Myocyte (in vitro differentiated cells): ENCODE measurements around the gene TRAP1. TPM values are rescaled to one million over a fixed set of nuclear protein-coding genes. Genes with fewer than 3 reads are reported as not detected.

ENCODE experiments used
- DNase-seq: peaks from one replicate; pipeline ENCODE4 v3.0.0-alpha.2; 2012; ENCODE audit warnings: low read depth
- total RNA-seq: library from RNA; depleted of rRNA; stranded (reverse); fragments of >200 nt; gene quantifications from 2 replicates; pipeline ENCODE4 v1.2.3, GENCODE V29; 2014

TRAP1 gene
- total RNA-seq, 1 donor from 2014 or later: 91.0 TPM

DNA sequence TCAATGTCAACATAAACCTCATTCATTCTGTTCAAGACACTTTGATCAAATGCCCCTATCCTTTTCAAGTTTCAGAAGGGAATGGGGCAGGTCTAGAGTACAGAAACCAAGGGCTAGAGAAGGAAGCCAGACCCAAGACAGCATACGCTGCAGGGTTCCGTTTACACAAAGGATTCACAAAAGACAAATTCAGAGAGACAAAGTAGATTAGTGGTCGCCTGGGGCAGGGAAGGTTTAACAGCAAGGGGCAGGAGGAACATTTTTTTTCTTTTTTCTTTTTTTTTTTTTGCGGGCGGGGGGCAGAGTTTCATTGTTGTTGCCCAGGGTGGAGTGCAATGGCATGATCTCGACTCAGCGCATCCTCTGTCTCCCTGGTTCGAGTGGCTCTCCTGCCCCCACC, 19.9 kb upstream of the TRAP1 start:
- DNase-seq: no peak

DNA sequence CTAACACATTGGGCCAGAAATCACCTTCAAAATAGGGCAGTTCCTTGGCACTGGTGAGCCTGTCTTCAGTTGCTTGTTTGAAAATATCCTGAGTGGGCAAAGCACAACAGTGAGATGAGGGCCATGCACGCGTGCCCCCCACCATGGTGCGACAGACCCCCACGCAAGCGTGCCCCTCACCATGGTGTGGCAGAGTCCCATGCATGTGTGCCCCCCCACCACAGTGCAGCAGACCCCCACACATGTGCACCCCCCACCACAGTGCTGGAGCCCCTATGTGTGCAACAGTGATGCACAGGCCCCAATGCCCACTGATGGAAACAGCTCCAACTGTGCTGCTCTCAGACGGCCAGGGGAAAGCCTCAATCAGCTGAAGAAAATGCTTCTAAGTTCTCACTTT, 18.8 kb upstream of the TRAP1 start:
- no peak for DNase-seq

DNA sequence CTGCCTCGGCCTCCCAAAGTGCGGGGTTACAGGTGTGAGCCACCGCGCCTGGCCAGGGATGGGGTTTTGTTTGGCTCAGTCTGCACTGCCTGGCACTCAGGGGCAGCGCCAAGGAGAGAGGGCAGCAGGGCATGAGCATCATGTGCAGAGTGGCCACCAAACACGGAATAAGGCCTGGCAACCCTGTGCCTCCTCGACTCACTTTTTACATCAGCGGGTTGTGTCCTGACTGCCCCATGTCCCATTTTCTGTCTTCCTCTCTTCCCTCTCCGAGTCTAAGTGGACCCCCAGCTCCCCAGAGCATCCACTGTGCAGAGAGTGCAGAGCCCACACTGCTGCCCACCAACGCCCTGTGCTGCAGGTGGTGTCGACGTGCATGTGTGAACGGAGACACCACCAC, 18.2 kb upstream of the TRAP1 start:
- no peak for DNase-seq

DNA sequence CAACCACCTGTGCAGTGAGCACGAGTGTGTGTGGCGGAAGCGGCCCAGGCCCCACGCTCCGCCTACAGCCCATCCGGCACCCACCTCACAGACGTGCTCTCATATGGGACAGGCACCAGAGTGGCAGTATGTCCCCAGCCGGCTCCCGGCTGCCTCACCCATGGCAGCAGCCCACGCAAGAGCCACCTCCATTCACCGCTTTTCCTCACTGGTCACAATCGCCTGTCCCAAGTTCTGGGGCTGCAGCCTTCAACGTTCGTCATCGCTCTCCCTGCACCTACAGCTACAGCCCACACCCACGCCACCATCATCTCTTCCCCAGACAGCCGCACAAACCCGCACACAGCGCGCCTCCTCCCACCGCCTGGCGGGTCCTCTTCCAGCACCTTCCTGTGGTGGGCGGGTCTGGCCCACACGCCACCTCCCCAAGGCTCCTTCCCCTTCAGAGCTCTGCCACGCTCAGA, 17.5 kb upstream of the TRAP1 start:
- no peak for DNase-seq

DNA sequence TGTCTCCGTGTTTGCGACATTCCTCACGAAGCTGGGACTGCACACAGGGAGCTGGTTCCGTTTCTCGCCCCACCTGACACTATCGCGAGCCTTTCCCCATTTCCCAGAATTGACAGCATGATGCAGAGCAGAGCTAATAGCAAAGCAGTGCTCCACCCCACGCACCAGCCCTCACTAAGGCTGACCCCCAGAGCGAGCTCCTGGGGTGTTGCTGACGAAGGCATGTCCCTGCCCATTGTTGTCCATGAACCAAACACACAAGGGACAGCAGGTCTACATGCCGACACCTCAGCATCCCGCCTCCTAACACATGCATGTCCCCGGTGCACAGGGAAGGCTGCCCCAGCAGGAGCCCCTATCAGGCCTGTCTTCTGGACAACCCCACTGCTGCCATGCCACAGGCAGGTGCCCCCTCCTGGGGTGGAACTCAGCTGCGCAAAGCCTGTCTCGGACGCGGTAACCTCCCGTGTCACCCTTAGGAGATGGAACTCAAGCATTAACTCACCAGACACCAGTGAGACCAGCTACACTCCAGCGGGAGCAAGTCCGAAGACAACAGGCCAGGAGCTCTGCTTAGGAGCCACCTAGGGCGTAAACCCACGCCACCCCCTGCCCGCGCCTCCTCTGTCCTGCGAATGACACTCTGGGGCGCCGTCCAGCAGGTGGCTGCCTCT, 16.9 kb upstream of the TRAP1 start:
- no peak for DNase-seq

DNA sequence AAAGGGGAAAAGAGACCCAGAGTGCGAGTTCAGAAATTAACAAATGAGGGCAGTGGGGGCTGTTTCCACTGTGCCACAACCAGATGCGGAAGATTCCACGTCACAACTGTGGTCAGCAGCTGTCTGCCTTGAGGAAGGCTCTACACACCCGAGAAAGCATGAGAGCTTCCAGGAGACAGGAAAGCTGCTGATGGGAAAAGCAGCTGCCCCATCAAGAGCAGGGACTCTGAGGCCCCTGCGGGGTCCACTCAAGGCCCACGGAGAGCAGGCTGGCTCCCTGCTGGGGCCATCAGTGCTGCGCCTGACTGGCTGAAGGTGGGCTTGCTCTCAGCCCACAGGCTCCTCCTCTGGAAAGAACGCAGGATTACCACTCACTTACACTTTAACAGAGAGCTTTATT, 14.8 kb upstream of the TRAP1 start:
- DNase-seq: no peak

DNA sequence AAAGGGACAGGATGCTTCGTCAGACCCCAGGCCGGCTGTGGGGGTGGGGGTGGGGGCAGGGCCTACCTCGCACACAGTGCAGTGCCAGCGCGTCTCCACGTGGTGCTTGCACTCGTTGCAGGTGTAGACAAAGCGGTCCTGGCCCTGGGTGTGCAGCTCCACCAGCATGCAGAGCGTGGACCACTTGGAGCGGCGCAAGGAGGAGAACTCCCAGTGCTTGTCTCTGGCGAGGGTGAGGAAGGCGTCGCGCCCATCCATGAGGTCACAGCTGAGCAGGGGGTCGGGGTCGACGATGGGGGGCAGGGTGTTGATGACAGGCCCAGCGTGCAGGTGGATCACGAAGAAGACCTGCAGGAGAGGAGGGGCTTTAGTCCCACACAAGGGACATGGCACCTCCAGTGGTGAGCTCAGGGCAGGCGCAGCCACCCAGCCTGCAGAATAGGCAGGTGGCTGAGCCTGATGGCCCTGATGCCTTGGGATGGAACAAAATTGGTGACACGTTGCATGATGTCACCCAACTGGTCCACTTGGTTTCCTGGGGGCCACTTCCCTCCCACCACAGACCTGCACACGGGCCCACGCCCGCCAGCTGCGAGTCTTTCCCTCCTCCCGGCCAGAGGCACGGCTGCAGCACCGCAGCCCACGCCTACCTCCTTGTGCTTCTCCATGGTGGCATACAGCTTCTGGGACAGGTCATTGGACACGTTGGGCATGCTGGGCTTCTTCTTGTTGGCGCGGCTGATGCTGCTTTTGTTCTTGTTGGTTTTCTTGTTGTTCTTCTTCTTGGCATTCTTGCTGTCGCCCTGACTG, 14.0 kb upstream of the TRAP1 start:
- DNase-seq: no peak

DNA sequence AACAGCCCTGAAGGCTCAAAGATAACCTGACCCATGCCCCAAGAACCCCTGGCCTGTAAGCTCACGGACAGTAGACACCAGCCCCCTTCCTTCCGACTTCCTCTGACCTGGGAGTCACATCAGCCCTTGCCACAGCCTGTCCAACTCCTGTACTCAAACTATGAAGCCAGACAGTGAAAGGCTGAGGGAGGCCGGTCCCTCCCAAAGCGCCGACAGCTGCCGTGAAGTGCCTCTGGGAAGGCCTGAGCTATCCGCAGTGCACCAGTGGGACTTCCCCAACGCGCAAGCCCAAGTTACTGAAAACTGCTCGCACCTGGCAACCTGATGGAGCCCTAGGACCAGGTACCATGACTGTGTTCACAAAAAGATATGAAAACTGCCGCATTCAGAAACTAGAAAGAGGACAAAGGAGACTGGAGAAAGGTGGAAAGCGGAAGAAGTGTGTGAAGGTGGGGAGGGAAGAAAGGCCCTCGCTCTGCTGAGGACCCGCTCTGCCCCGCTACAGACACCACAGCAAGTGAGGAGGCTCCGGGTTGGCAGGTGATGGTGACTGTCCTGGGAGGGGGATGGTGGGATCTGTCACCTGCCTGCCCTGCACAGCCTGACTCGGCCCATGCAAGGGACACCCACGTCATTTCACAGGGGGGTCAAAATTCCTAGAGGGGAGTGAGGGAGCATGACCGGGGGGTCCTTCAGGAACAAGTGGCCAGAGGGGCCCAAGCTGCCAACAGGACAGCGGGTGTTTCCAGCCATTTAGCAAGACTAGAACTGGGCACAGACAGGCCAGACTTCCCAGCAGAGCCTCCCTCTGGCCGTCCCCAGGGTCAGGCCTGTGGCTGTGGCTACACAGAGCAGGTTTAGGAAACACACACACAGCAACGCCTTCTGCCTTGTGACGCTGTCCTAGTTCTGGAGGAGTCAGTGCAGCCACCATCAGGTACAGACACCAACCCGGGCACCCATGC, 13.1 kb upstream of the TRAP1 start:
- no peak for DNase-seq

DNA sequence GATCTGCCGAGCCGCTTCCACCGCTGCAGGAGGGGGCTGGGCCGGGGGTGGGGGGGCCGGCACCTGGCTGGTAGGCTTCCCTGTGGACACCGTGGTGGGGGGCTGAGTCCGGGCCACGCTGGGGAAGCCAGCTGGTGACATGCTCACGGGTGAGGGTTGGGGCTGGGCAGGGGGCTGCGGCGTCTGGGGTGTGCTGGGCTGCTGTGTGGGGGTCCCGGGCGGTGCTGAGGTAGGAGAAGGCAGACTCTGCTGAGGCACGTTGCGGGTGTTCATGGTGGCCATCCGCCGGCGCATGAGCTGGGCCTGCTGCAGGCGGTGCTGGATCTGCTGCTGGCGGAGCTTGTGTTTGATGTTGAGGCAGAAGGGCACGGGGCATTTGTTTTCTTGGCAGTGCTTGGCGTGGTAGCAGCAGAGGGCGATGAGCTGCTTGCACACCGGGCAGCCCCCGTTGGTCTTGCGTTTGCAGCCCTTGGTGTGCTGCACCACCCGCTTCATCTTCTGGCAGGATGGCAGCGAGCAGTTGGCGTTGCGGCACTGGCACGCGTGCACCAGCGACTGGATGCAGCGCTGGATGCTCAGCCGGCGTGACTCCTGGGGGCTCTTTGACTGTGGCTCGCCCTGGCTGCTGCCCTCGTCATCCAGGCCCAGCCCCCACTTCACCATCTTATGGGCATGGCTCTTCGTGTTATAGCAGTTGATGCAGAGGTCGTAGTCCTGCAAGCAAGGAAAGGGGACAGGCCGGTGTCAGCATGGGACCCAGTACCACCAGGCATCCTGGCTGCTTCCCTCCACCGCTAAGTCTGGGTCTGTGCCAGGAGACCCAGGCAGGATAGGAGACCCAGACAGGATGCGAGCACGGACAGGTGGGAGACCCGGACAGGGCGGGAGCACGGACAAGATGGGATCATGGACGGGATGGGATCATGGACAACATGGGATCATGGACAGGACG, 12.1 kb upstream of the TRAP1 start:
- no peak for DNase-seq

DNA sequence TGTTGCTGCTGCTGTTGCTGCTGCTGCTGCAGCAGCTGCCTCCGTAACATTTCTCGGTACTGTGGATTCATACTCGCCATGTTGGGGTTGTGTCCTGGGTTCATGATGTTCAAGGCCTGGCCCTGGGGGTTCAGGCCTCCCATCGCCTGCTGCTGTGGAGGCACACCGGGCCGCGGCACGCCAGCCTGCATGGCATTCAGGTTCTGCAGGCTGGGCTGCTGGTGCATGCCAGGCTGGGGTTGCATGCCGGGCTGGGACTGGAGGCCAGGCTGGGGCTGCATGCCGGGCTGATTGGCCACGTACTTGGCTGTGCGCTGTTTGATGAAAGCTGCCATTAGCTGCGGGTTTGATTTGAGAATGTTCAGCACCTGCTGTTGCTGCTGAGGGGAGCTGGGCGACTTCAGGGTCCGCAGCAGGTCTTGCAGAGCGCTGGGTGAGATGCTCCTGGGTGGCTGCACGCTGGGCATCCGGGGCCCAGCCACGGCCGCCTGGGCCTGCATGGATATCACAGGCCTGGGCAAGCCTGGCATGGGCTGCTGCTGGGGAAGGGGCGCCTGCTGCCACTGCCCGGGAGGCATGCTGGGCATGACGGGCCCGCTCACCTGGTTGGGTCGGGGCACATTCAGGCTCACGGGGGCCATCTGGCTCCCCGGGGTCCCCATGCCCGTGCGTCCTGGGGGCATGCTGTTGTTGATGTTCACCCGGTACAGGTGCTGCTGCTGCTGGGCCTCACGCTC, 11.3 kb upstream of the TRAP1 start:
- DNase-seq: no peak

DNA sequence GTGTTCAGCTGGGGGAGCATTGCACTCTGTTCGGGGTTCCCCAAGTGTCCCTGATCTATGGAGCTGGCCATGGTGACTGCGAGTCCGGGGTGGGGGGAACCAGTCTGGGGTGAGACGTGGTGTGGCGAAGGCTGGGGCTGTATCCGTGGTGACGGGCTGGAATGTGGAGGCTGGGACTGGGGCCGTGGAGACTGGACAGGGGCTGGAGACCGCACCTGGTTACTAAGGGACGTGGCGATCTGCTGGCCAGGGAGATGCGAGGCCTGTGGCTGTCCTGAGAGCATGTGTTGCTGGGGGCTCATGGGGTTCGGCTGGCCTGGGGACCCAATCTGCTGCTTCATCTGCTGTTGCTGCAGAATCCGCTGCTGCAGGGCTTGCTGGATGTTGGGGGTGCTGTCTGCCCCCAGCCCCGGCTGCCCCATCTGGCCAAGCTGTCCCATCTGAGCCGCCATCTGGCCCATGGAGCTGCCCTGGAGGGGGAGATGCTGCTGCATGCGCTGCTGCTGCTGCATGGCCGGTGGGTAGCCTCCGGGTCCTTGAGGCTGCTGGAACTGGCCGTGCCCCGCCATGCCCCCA, 10.6 kb upstream of the TRAP1 start:
- no peak for DNase-seq

DNA sequence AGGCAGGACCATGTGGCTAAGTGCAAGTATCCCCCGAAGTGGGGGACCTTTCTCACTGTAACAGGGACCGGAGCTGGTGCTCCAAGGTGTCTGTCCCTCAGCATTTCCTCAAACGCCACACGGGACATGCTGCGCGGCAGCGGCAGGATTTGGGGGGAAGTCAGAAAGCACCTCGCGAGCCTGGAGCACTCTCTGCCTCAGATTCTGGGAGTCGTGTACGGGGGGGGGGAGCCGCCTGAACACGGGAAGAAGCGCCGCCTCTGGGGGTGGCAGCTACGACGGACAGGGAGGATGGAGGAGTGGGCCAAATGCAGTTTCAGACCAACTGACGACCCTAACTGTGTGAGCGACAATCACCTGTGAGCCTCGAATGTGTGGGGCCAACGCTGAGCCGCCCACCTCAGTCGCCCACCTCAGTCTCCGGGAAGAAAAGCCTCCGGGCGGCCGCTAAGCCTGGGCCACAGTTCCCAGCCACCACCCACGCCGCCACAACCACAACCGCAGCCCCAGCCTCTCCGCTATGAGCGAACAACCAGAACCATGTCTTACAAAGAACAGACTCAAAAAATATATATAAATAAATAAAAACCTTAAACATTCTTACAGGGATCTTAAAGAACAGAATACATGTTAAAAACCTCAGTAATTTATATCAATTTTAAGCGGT, 8.8 kb upstream of the TRAP1 start:
- no peak for DNase-seq

DNA sequence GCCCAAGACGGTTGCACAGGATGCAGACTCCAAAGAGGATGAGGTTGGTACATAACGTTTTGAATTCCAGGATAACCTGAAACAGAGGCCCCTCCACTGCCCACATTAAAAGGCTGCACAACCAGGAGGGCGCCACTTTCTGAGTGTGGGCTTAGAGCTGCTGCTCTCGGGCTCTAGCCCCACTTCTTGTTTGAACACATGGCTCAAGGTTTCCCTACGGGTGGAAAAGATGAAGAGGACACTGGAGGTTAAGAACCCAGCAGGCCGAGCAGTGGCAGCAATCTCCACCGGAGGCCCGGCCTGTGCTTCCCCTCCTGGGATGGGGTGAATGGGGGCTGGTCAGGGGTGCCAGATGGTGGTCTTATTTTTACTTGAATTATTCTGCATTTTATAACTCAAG, 8.0 kb upstream of the TRAP1 start:
- no peak for DNase-seq

DNA sequence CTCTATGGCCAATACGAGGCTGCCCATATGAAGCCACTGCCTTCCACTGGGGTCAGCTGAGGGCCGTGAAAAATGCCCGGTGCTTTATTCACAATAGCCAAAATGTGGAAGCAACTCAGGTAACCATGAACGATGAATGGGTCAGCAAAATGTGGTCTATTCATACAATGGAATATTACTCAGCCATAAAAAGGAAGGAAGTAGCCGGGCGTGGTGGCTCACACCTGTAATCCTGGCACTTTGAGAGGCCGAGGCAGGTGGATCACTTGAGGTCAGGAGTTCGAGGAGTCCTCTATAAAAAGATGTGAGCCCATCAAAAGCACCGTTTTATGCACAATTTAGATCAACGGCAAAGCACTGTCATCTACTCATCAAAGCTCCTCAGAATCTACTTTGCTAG, 5.2 kb upstream of the TRAP1 start:
- no peak for DNase-seq

DNA sequence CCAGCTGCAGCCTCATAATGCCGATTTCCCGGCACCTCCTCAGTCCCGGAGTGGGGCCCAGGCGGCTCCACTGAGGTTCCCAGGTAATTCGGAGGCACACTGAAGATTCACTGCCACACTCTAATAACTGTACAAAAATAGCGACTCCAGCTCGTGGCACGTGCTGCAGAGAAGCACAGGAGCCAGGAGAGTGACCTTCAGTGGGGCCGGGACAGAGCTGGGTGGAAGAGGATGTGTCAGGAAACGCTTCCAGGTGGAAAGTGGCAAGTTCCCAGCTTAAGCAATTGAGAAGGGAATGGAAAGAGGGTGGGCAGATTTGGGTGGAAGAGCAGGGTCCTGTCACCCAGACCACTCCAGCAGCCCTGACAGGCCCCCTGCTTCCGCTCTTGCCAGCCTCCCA, 3.1 kb upstream of the TRAP1 start:
- no peak for DNase-seq

DNA sequence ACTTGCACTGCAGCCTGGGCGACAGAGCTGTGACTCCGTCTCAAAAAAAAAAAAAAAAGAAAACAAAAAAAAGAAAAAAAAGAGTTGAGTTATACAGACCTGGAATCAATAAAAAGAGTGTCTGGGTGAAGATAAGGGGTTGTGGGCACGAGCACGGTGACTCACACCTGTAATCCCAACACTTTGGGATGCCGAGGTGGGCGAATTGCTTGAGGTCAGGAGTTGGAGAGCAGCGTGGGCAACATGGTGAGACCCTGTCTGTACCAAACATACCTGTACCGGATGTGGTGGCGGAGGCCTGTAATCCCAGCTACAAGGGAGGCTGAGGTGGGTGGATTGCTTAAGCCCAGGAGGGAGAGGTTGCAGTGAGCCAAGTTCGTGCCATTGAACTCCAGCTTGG, 1.3 kb upstream of the TRAP1 start:
- no peak for DNase-seq

DNA sequence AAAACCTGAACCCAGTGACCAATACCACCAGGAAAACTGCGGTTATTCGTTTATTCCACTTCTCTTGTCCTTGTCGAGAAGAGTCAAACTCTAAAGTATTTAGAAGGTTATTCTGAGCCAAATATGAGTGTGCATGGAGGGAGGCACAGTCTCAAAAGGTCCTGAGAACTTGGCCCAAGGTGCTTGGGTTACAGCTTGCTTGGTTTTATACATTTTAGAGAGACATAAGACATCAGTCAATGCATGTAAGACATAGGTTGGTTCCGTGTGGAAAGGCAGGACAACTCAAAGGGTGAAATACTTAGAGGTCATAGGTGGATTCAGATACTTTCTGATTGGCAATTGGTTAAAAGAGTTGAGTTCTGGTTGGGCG, 681 bp upstream of the TRAP1 start:
- no peak for DNase-seq

DNA sequence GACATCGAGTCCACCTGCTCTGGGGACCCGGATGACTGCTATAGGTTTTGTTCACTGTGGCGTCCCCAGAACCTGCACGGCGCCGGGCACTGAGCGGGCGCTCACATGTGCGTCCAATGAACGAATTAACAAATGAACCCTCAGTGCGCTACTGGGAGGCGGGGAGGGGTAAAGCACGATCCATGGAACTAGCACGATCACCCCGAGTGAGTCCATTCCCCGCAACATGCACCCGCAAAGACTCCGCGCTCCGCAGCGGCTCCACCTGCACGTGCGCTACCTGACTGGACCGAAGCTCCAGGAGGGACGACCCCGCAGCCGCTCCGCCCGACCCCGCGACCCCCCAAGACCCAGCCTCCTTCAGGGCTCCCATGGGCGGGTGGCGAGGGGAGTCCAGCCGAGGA, 491 bp downstream of the TRAP1 start:
- peak; percentile 17 for DNase-seq

DNA sequence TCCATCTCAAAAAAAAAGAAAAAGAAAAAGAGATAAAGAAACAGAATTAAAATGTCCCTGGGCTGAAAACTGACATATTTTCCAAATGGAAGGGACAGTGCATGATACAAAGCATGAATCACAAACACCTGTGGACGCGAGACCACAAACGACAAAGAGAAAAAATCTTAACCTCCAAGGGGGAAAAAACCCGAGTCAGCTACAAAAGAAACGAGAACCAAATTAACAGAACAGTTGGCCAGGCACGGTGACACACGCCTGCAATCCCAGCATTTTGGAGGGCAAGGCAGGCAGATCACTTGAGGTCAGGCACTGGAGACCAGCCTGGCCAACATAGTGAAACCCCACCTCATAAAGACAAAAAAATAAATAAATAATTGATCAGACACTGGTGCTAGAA, 1.9 kb downstream of the TRAP1 start:
- no peak for DNase-seq
